GM20000 (cell line): Measurements from ENCODE around the gene NUDT2.

ENCODE experiments used
- DNase-seq: peaks from one replicate; pipeline ENCODE4 v3.0.0; 2012; ENCODE audit warnings: low spot score
- CTCF ChIP-seq: IDR thresholded peaks from 2 replicates; pipeline ENCODE4 v1.5.1; 2012; ENCODE audit warnings: mild to moderate bottlenecking, control low read depth; ENCODE audit errors: extremely low read depth, missing control alignments

NUDT2 gene

DNA sequence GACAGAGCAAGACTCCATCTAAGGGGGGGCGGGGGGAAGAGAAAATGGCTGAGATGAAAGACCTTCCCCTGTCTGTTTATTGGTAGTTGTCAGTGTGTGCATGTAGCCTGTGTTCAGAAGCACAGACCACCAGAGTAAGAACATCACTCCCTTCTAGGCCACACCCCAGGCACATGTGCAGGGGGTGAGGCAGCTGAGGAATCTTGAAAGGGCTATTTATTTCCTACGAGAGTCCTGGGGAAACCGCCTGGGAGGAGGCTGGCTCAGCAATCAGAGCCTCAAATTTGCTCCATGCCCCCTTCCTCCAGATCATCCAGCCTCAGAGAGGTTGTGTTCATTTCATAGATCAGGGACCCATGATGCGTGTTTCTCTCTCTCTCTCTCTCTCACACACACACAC is 40.3 kb downstream of the NUDT2 start:
- no peak for TF ChIP-seq CTCF
- DNase-seq = no peak

- no peak for DNase-seq
- TF ChIP-seq CTCF = no peak
Measured at GRCh38 chr9:34370335-34370969, 41.1 kb downstream of the NUDT2 start.

- no peak for DNase-seq
- TF ChIP-seq CTCF = no peak
Measured at GRCh38 chr9:34370970-34371880, 41.9 kb downstream of the NUDT2 start.

GRCh38 chr9:34371886-34372466 is 42.6 kb downstream of the NUDT2 start:
- no peak for TF ChIP-seq CTCF
- no peak for DNase-seq

DNA sequence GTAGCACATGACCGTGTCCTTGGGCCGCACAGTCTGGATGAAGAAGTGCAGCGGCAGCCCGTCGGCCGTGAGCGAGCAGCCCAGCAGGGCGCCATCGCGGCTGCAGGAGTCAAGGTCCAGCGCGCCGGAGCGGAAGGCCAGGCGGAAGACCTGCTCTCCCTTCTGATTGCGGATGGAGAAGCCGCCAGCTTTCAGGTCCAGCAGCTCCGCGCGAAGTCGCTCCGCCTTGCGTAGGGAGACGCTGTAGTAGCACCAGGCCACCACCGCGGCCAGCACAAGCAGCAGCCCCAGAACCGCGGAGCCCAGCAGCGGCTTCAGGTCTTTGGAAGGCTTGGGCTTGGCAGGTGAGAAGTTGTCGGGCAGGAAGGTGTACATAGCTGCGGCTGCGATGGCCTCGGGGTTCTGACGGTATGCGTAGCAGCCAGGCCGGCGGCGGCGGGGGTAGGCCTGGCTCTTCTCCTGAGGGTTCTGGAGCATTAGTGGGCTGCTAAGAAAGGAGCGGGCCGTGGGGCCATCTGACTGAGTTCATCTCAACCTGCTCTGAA is 43.2 kb downstream of the NUDT2 start:
- DNase-seq = no peak
- TF ChIP-seq CTCF = no peak

- no peak for DNase-seq
- TF ChIP-seq CTCF = no peak
Measured at GRCh38 chr9:34373749-34374148, 44.4 kb downstream of the NUDT2 start.

GRCh38 chr9:34374339-34374738 is 45.0 kb downstream of the NUDT2 start:
- no peak for TF ChIP-seq CTCF
- no peak for DNase-seq
